Activated naive CD4-positive, alpha-beta T cell treated with anti-CD3 and anti-CD28 coated beads, Interleukin-2, amount 10 ng/mL, durations not matched to agents 7 days and 5 days (primary cell): Measurements from ENCODE around the gene ANO9.

Experiments
- CTCF ChIA-PET: fragments of 350-600 bp; sonication (Branson Sonifier 250); formaldehyde crosslinking; loops from one replicate; lab custom pipeline; 2021; ENCODE audit warnings: antibody characterized with exemption; lab: Charles Lee
- DNase-seq: peaks from one replicate; pipeline ENCODE4 v3.0.0-alpha.2; 2020
- H3K27ac Mint-ChIP-seq: one replicate; pipeline ENCODE4 v1.8.0; 2021; ENCODE audit warnings: mild to moderate bottlenecking, moderate library complexity, mixed read lengths
- H3K27me3 Mint-ChIP-seq: one replicate; pipeline ENCODE4 v1.8.0; 2021; ENCODE audit warnings: mild to moderate bottlenecking, mixed read lengths
- H3K36me3 Mint-ChIP-seq: one replicate; pipeline ENCODE4 v1.8.0; 2021; ENCODE audit warnings: mixed read lengths
- H3K4me1 Mint-ChIP-seq: one replicate; pipeline ENCODE4 v1.8.0; 2021; ENCODE audit warnings: mixed read lengths
- H3K4me3 Mint-ChIP-seq: one replicate; pipeline ENCODE4 v1.8.0; 2021; ENCODE audit warnings: mild to moderate bottlenecking, moderate library complexity, mixed read lengths
- H3K9me3 Mint-ChIP-seq: one replicate; pipeline ENCODE4 v1.8.0; 2021; ENCODE audit warnings: mixed read lengths

The ANO9 gene

GRCh38 chr11:452203-452744 is 10.5 kb upstream of the ANO9 start:
- Mint-ChIP-seq H3K36me3 (peaks cover 14% of the 10 kb centered on the region), H3K4me3 (no peak overlapping the region), H3K4me1 (peaks cover 46% of the 10 kb centered on the region), H3K9me3 (no peaks in the 10 kb centered on the region), H3K27me3 (peaks cover 3% of the 10 kb centered on the region), H3K27ac (no peak overlapping the region)
- no peak for DNase-seq
- CTCF ChIA-PET, result interaction anchor here (0.8 to 1.8 kb wide), 4 partner anchors 45 to 146 kb away, joined by 3 to 6 read pairs (median 4); no protein-coding TSS in a partner anchor

DNA sequence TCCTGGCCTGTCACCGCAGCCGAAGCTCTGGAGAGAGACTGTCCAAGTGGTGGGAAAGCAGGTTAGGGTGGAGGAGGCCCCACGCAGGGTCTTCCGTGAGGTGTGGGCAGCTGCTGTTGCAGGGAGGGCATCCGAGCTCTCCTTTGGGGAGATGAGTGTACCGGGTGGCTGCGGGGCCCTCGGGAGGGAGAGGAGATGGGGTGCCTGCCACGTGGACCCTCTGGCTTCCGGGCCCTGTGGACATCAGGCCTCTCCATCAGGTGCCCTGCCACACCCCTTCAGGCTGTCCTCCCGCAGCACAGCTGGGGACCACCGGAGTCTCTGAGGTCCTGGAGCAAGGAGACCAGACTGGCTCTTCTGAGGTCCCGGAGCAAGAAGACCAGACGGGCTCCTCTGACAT is 9.9 kb upstream of the ANO9 start:
- H3K4me1 Mint-ChIP-seq, result peaks cover 41% of the 10 kb centered on the region
- peaks cover 6% of the 10 kb centered on the region for H3K27me3 Mint-ChIP-seq
- H3K4me3 Mint-ChIP-seq, result peak overlapping the region; percentile 86

GRCh38 chr11:450809-451451 is 9.1 kb upstream of the ANO9 start:
- peak; percentile 90 for DNase-seq
- Mint-ChIP-seq H3K4me3 (peak overlapping the region; percentile 86), H3K4me1 (peaks cover 33% of the 10 kb centered on the region), H3K9me3 (no peaks in the 10 kb centered on the region), H3K27ac (peak overlapping the region; percentile 93), H3K27me3 (peaks cover 11% of the 10 kb centered on the region), H3K36me3 (peaks cover 7% of the 10 kb centered on the region)
- CTCF ChIA-PET, result interaction anchor here (0.8 to 4.3 kb wide), 9 partner anchors 11 to 200 kb away, joined by 3 to 37 read pairs (median 5); partner anchors contain the start of gene SIGIRR

More for the DNA sequence above, 9.9 kb upstream of the ANO9 start:
- H3K36me3 Mint-ChIP-seq, result peaks cover 12% of the 10 kb centered on the region
- H3K9me3 Mint-ChIP-seq, result no peaks in the 10 kb centered on the region
- DNase-seq, result peak; percentile 20
- H3K27ac Mint-ChIP-seq, result no peak overlapping the region
- CTCF ChIA-PET, result interaction anchor here (1.0 to 4.3 kb wide), 7 partner anchors 37 to 201 kb away, joined by 3 to 37 read pairs (median 4); partner anchors contain the start of gene SIGIRR

GRCh38 chr11:449889-450808 is 8.3 kb upstream of the ANO9 start, which contains the start of gene PTDSS2:
TSS of gene PTDSS2 (plus strand) at chr11:450279. CDS start at chr11:450456, 177 bp downstream.
- Mint-ChIP-seq H3K27me3 (peaks cover 16% of the 10 kb centered on the region), H3K36me3 (peaks cover 5% of the 10 kb centered on the region), H3K4me1 (peaks cover 28% of the 10 kb centered on the region), H3K4me3 (peak within 1 kb of the TSS; percentile 88), H3K27ac (peak within 1 kb of the TSS; percentile 96), H3K9me3 (no peaks in the 10 kb centered on the region)
- peak; percentile 98 for DNase-seq
- CTCF ChIA-PET, result interaction anchor here (0.8 to 4.3 kb wide), 16 partner anchors 10 to 251 kb away, joined by 3 to 37 read pairs (median 6); partner anchors contain the start of gene SIGIRR

DNA sequence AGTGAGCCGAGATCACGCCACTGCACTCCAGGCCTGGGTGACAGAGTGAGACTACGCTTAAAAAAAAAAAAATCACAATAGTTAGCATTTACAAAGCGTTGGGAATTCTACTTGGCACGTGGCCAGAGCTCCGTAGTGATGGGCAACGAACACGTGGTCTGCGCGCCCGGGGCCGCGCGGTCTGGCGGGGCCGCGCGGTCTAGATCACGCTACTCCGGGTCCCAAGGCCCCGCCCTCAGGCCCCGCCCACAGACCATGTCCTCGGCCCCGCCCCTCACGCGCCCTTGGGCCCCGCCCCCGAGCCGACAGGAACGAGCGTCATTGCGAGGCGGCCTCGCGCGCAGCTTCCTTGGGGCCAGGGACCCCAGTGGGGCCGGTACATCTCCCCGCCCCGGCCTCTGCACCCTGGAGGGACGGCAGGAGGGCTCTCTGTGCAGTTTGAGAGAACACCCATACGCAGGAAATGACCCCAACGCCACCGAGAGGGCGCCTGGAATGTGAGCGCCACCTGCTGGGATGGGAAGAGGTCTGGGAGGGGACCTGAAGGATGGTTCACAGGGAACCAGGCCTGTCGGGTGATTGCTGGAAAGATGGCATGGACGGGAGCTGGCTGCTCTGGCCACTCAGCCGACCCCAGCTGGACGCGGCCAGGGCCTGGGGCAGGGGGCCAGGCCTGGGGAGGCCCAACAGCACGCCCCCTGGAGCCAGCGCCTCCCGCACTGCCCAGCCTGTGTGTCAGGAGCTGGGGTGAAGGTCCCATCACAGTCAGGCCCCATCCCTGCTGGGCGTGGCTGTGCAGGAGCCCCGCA is 6.3 kb upstream of the ANO9 start:
- Mint-ChIP-seq H3K9me3 (no peaks in the 10 kb centered on the region), H3K4me3 (peak overlapping the region; percentile 88), H3K36me3 (peaks cover 2% of the 10 kb centered on the region), H3K27ac (peak overlapping the region; percentile 96), H3K4me1 (peaks cover 28% of the 10 kb centered on the region), H3K27me3 (peaks cover 32% of the 10 kb centered on the region)
- CTCF ChIA-PET, result interaction anchor here (0.6 to 4.3 kb wide), 21 partner anchors 8 to 274 kb away, joined by 3 to 37 read pairs (median 5); partner anchors contain the start of gene SIGIRR
- peak; percentile 97 for DNase-seq

DNA sequence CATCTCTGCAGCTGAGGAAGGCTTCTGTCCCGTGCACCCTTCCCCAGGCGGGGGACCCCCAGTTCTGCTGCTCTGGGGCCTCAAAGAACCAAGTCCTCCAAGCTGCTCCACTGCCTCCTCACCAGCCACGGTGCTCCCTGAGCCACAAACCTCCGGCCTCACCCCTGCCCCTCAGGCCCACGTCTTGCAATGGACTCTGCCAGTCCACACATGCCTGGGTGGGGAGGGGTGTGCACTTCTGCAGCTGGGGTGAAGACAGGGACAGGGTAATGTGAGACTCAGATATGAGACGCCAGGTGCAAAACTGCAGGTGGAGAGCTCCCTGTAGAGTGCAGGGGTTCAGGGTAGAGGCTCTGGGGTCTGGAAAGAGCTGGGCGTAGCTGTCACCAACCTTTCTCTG is 5.1 kb upstream of the ANO9 start:
- Mint-ChIP-seq H3K27me3 (peaks cover 39% of the 10 kb centered on the region), H3K4me1 (peaks cover 30% of the 10 kb centered on the region), H3K4me3 (no peak overlapping the region), H3K36me3 (peaks cover 2% of the 10 kb centered on the region), H3K9me3 (no peaks in the 10 kb centered on the region), H3K27ac (no peak overlapping the region)
- CTCF ChIA-PET, result no interaction called here
- DNase-seq, result no peak

DNA sequence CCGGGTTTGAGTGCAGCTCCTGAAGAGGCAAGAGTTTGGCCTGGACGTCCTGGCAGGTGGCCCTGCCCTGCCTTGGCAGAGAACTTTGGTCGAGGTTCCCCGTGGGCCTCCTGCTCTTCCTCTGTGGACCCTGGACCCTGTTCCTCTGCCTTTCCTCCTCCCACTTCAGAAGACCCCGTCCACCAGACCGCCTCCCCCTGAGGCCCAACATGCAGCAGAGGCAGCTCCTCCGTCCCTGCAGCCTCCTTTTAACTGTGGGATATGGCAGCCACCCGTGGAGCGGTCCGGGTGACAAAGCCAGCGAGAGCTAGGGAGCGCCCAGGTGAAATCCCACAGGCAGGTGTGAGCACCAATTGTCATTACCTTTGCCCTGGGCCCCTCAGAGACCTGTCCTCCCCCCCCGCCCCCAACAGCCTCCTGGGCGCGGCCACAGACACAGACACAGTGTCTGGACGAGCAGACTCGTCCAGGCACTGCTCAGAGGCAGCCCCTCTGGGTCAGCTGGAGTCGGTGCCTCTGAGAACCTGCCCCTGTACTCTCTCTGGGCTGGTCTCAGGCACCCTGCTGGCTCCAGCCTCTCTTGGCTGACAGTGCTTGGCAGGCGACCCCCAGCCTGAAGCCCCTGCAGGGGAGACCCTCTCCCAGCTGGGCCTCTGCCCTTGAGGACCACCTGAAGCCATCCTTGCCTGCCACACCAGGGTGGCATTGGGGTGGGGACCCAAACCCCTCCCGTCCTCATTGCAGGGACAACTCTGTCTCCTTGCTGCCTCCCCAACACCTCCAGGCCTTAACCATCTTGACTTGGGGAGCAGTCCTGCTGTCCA is 4.2 kb upstream of the ANO9 start:
- H3K27me3 Mint-ChIP-seq, result peaks cover 40% of the 10 kb centered on the region
- CTCF ChIA-PET, result no interaction called here
- H3K9me3 Mint-ChIP-seq, result no peaks in the 10 kb centered on the region
- peaks cover 2% of the 10 kb centered on the region for H3K36me3 Mint-ChIP-seq
- DNase-seq, result no peak
- H3K4me3 Mint-ChIP-seq, result no peak overlapping the region
- H3K4me1 Mint-ChIP-seq, result peaks cover 26% of the 10 kb centered on the region
- H3K27ac Mint-ChIP-seq, result peak overlapping the region; percentile 45

DNA sequence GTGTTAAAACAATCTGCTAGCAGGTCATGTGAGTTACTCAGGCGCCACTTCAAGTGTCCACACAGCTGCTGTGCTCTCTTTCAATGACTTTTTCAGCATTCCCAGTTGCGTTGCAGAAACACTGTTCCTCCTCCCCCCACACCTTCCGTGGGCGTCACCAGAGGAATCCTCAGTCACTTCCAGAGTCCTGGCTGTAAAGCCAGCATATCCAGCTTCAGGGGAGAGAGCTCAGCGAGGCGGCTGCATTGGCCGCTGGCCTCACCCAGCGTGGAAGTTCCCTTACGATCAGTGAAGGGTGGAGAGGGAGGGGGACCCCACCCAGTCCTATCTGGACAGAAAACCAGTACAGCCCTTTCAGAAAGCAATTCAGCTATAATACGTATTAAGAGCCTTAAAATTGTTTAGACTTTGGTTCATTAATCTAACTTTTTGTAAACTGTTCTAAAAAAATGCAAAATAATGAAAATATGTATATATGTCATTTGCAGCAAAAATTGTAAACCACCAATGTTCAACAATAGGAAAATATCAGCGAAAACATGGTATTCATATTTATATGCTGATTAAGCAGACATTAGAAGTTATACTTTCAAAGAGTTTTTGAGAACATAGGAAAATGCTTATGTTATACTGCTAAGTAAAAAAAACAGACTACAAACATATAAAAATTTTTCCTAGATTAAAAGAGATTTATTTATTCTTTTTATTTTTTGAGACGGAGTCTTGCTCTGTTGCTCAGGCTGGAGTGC is 2.8 kb upstream of the ANO9 start:
- CTCF ChIA-PET, result no interaction called here
- DNase-seq, result no peak
- no peaks in the 10 kb centered on the region for H3K36me3 Mint-ChIP-seq

DNA sequence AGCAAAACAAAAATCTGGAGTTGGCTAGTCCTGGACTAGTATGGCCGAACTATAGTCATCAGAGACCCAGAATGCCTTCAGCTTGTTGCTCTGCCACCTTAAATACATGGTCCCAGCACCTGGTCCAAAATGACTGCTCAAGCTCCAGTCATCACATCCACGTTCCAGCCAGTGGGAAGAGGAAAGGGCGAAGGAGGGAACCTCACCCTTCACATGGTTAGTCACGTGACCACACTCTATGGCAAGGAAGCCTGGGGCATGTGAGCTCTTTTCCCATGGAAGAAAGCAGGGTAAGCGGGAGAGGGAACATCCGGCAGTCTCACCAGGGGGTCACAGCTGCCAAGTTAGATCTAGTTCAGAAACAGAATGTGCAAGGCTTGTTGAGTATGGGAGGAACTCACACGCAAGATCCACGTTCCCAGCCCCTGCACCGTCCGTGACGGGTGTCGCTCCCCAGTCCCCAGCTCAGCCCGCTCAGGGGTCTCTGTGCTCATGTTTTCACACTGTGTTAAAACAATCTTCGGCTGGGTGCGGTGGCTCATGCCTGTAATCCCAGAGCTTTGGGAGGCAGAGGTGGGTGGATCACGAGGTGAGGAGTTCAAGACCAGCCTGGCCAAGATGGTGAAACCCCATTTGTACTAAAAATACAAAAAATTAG is 1.9 kb upstream of the ANO9 start:
- no peak for DNase-seq
- CTCF ChIA-PET, result interaction anchor here (1.1 kb wide), 1 partner anchor 75 kb away, joined by 3 read pairs; no protein-coding TSS in a partner anchor
- no peak overlapping the region for H3K4me3 Mint-ChIP-seq
- H3K27ac Mint-ChIP-seq, result no peak overlapping the region
- H3K27me3 Mint-ChIP-seq, result peaks cover 37% of the 10 kb centered on the region
- H3K36me3 Mint-ChIP-seq, result no peaks in the 10 kb centered on the region
- no peaks in the 10 kb centered on the region for H3K9me3 Mint-ChIP-seq
- peaks cover 33% of the 10 kb centered on the region for H3K4me1 Mint-ChIP-seq

More for the DNA sequence above, 2.8 kb upstream of the ANO9 start:
- Mint-ChIP-seq H3K9me3 (no peaks in the 10 kb centered on the region), H3K4me1 (peaks cover 34% of the 10 kb centered on the region), H3K27me3 (peaks cover 37% of the 10 kb centered on the region), H3K27ac (no peak overlapping the region), H3K4me3 (no peak overlapping the region)

DNA sequence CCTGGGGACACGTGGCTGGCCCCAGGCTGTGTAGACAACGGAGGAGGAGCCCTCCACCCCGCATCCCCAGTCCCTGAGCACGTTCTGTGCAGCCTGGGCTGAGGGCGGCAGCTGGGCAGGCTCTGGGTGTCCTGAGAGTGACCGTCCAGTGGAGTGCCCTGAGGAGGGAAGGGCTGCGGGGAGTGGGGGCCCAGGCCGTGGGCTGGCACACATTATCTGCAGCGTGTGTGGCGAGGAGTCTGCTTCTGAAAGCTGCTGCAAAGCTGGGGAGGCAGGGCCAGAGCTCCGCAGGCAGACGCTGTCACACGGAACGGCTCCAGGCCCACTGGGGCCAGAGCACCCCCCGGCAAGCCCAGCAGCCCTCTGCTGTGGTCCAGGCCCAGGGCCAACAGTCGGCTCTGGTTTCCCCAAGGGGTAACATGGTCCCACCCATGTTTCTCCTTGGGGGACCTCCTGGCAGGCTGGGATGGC is 835 bp upstream of the ANO9 start:
- no peak overlapping the region for H3K27ac Mint-ChIP-seq
- CTCF ChIA-PET, result interaction anchor here (1.1 kb wide), 1 partner anchor 76 kb away, joined by 3 read pairs; no protein-coding TSS in a partner anchor
- H3K9me3 Mint-ChIP-seq, result no peaks in the 10 kb centered on the region
- H3K4me1 Mint-ChIP-seq, result peaks cover 33% of the 10 kb centered on the region
- no peak for DNase-seq
- no peak overlapping the region for H3K4me3 Mint-ChIP-seq
- no peaks in the 10 kb centered on the region for H3K36me3 Mint-ChIP-seq
- peaks cover 37% of the 10 kb centered on the region for H3K27me3 Mint-ChIP-seq

DNA sequence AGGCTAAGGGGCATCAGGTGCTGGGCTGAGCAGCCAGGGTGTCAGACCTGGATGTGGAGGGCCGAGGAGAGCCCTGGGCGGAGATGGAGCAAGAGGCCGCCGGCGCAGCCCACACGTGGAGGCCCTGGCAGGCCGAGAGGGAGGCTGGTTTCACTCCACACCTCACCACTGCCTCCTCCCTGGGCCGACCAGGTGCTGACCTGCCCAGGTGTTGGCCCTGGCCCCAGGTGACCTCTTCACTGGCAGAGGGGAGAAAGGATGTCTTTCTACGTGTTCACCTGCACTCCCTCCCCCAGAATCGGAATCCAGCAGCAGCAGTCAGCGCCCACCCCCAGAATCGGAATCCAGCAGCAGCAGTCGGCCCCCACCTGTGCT is 781 bp downstream of the ANO9 start:
- no peak overlapping the region for H3K27ac Mint-ChIP-seq

More for the DNA sequence above, 781 bp downstream of the ANO9 start:
- peak overlapping the region; percentile 74 for H3K4me3 Mint-ChIP-seq
- H3K4me1 Mint-ChIP-seq, result peaks cover 45% of the 10 kb centered on the region
- no peaks in the 10 kb centered on the region for H3K9me3 Mint-ChIP-seq
- DNase-seq, result no peak
- peaks cover 30% of the 10 kb centered on the region for H3K27me3 Mint-ChIP-seq
- H3K36me3 Mint-ChIP-seq, result peaks cover 5% of the 10 kb centered on the region
- CTCF ChIA-PET, result interaction anchor here (1.1 to 1.6 kb wide), 2 partner anchors 9 to 77 kb away, joined by 6 to 7 read pairs; partner anchors contain the start of gene PTDSS2
